ENCODE measurements around the gene ZSWIM6. TPM values are rescaled to one million over a fixed set of nuclear protein-coding genes. Genes with fewer than 3 reads are reported as not detected.

ZSWIM6 gene
- polyA plus RNA-seq, 1 of the 3 experiments (the other 2 are of a cell fraction): 7.4 TPM

DNA sequence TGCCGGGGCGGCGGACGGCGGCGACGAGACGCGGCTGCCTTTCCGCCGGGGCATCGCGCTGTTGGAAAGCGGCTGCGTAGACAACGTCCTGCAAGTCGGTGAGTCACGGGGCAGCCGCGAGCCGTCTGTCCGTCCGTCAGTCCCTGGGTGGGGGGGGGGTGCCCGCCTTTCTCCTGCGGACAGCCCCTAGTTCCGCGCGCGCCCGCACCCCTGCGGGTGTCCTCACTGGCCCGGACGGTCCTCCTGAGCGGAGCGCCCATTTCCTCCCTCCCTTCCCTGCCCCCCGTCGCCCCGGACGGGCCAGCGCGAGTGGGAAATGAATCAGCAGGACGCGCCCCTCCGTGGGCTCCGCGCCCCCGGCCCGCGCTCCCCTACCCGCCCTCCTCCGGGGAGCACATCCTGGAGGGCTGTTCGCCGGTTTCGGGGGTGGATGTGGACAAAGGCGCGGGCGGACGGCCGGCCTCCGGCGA is 828 bp downstream of the ZSWIM6 start:
- peak; percentile 76 for DNase-seq
- H3K27ac ChIP-seq (ENCODE audit: low read depth in 2 of 2, low read length in 1 of 2): peak overlapping the region; percentile 62 to 68
- H3K79me2 ChIP-seq (ENCODE audit: insufficient read depth): peaks cover 51% of the 10 kb centered on the region
- peak overlapping the region; percentile 92 for H3K4me2 ChIP-seq
- peak overlapping the region; percentile 91 for H3K9ac ChIP-seq
- H3K36me3 ChIP-seq (replicated peaks in 1 of 2; ENCODE audit: control insufficient read depth in 1 of 2, insufficient read depth in 2 of 2, low read length in 1 of 2): no peaks in the 10 kb centered on the region
- ChIA-PET POLR2A (no interaction called here), CTCF (interaction anchor here (1.2 to 1.6 kb wide), 3 partner anchors 12 to 326 kb away, joined by 3 to 8 read pairs (median 5); no protein-coding TSS in a partner anchor)
- 0% methylated on average over 1 of the region's 61 CpGs for WGBS (ENCODE audit: low lambda C conversion rate)
- TF ChIP-seq, protein P1, sequence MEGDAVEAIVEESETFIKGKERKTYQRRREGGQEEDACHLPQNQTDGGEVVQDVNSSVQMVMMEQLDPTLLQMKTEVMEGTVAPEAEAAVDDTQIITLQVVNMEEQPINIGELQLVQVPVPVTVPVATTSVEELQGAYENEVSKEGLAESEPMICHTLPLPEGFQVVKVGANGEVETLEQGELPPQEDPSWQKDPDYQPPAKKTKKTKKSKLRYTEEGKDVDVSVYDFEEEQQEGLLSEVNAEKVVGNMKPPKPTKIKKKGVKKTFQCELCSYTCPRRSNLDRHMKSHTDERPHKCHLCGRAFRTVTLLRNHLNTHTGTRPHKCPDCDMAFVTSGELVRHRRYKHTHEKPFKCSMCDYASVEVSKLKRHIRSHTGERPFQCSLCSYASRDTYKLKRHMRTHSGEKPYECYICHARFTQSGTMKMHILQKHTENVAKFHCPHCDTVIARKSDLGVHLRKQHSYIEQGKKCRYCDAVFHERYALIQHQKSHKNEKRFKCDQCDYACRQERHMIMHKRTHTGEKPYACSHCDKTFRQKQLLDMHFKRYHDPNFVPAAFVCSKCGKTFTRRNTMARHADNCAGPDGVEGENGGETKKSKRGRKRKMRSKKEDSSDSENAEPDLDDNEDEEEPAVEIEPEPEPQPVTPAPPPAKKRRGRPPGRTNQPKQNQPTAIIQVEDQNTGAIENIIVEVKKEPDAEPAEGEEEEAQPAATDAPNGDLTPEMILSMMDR (IDR thresholded peaks at IDR 0.05): no peak
- TF ChIP-seq FOSL2 (IDR thresholded peaks at IDR 0.05; ENCODE audit: borderline replicate concordance, low read depth): peak; percentile 26; the same call in 1 of the 2 replicates
- TF ChIP-seq, protein P2, sequence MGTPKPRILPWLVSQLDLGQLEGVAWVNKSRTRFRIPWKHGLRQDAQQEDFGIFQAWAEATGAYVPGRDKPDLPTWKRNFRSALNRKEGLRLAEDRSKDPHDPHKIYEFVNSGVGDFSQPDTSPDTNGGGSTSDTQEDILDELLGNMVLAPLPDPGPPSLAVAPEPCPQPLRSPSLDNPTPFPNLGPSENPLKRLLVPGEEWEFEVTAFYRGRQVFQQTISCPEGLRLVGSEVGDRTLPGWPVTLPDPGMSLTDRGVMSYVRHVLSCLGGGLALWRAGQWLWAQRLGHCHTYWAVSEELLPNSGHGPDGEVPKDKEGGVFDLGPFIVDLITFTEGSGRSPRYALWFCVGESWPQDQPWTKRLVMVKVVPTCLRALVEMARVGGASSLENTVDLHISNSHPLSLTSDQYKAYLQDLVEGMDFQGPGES (IDR thresholded peaks at IDR 0.05; ENCODE audit: low read depth, low read length): no peak
- TF ChIP-seq SMC3 (IDR thresholded peaks at IDR 0.05; ENCODE audit: low read depth, low read length): 0 out of 2 replicates have a peak, but pooled peaks have one; percentile 9
- TF ChIP-seq, protein P3, sequence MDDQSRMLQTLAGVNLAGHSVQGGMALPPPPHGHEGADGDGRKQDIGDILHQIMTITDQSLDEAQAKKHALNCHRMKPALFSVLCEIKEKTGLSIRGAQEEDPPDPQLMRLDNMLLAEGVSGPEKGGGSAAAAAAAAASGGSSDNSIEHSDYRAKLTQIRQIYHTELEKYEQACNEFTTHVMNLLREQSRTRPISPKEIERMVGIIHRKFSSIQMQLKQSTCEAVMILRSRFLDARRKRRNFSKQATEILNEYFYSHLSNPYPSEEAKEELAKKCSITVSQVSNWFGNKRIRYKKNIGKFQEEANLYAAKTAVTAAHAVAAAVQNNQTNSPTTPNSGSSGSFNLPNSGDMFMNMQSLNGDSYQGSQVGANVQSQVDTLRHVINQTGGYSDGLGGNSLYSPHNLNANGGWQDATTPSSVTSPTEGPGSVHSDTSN (IDR thresholded peaks at IDR 0.05): peak; percentile 13; the same call in 1 of the 2 replicates
- TF ChIP-seq EP300 (IDR thresholded peaks at IDR 0.05; ENCODE audit: borderline replicate concordance in 1 of 2, low read depth in 1 of 2, low read length in 1 of 2): no peak
- TF ChIP-seq NRF1 (IDR thresholded peaks at IDR 0.05; ENCODE audit: low read depth, low read length): no peak
- TF ChIP-seq SIN3A (IDR thresholded peaks at IDR 0.05; ENCODE audit: borderline replicate concordance, low read depth, low read length): peak; percentile 48; the same call in 1 of the 2 replicates
- peaks cover 6% of the 10 kb centered on the region for H3F3A ChIP-seq (replicated peaks; ENCODE audit: insufficient read depth)
- H3K4me1 ChIP-seq (ENCODE audit: control insufficient read depth in 1 of 2, insufficient read depth in 2 of 2, low read depth in 1 of 2, low read length in 1 of 2): peaks cover 9 to 21% of the 10 kb centered on the region in 2 experiments; a peak in 3 of 4 replicates
- peaks cover 47% of the 10 kb centered on the region for H4K20me1 ChIP-seq (ENCODE audit: insufficient read depth)
- H3K9me2 ChIP-seq: no peaks in the 10 kb centered on the region
- peak overlapping the region; percentile 85 to 94 for H3K4me3 ChIP-seq (ENCODE audit: low read depth in 2 of 2, low read length in 1 of 2)
- no peak overlapping the region for H2AFZ ChIP-seq (ENCODE audit: low read depth)
- no peaks in the 10 kb centered on the region for H3K27me3 ChIP-seq (ENCODE audit: insufficient read depth)
- no peaks in the 10 kb centered on the region for H3K9me3 ChIP-seq

DNA sequence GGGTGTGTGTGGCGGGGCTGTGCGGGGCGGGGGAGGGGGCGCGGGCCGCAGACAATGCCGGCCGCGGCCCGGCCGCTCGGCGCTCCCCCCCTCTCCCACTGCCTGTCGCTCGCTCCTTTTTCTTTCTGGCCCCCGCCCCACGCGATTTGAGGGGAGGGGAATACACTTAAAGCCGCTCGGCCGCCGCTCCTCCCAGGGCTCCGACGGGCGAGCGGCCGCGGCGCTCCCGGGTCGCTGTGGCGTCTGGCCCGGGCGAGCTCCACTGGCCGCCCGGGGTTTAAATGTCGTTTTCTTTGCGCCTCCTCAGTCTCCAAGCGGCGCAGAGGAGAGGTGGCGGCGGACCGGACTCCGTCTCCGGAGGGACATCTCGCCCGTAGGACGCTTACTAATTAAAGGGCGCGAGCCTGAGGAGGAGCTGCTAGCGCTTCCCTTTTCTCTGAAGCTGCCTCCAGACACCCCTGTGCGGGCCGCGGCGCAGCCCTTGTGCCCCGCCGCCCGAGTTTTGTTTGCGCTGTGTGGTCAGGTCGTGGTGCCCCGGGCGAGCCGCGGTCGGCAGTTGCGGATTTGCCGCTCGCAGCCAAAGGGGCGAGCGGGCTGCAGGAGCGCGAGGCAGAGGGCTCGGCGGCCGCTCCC is 1.4 kb downstream of the ZSWIM6 start:
- no peaks in the 10 kb centered on the region for H3K9me3 ChIP-seq
- peaks cover 4 to 21% of the 10 kb centered on the region in 2 experiments; a peak in 3 of 4 replicates for H3K4me1 ChIP-seq (ENCODE audit: control insufficient read depth in 1 of 2, insufficient read depth in 2 of 2, low read depth in 1 of 2, low read length in 1 of 2)
- H3K9me2 ChIP-seq: no peaks in the 10 kb centered on the region
- peak overlapping the region; percentile 36; the same call in 1 of the 2 replicates for H2AFZ ChIP-seq (ENCODE audit: low read depth)
- H3K4me2 ChIP-seq: peak overlapping the region; percentile 92
- peaks cover 57% of the 10 kb centered on the region for H3K79me2 ChIP-seq (ENCODE audit: insufficient read depth)
- POLR2A ChIA-PET: interaction anchor here (0.6 kb wide), 1 partner anchor 324 kb away, joined by 3 read pairs; no protein-coding TSS in a partner anchor
- peaks cover 4% of the 10 kb centered on the region for H3F3A ChIP-seq (replicated peaks; ENCODE audit: insufficient read depth)
- H3K4me3 ChIP-seq (ENCODE audit: low read depth in 2 of 2, low read length in 1 of 2): peak overlapping the region; percentile 85 to 94
- H3K27ac ChIP-seq (ENCODE audit: low read depth in 2 of 2, low read length in 1 of 2): peak overlapping the region; percentile 62 to 68
- CTCF ChIA-PET: interaction anchor here (0.9 to 1.6 kb wide), 5 partner anchors 11 to 374 kb away, joined by 3 to 8 read pairs (median 3); no protein-coding TSS in a partner anchor
- peaks cover 52% of the 10 kb centered on the region for H4K20me1 ChIP-seq (ENCODE audit: insufficient read depth)
- no peak for TF ChIP-seq ELF1 (IDR thresholded peaks at IDR 0.05)
- TF ChIP-seq, protein P3 (IDR thresholded peaks at IDR 0.05): no peak
- 10% methylated on average over 2 of the region's 75 CpGs for WGBS (ENCODE audit: low lambda C conversion rate)
- peak; percentile 74 for DNase-seq
- peak overlapping the region; percentile 91 for H3K9ac ChIP-seq
- no peaks in the 10 kb centered on the region for H3K36me3 ChIP-seq (replicated peaks in 1 of 2; ENCODE audit: control insufficient read depth in 1 of 2, insufficient read depth in 2 of 2, low read length in 1 of 2)
- no peaks in the 10 kb centered on the region for H3K27me3 ChIP-seq (ENCODE audit: insufficient read depth)

Measured in SK-N-SH (cell line).